ENCODE results near the gene GRIK1.

- TF ChIP-seq CTCF (conservative IDR thresholded peaks at IDR 0.05 in 1 of 2, IDR thresholded peaks at IDR 0.05 in 1 of 2; ENCODE audit: extremely low read depth in 1 of 2, insufficient read depth in 1 of 2, low read depth in 1 of 2, low read length in 2 of 2) (no peak), EZH2 (IDR thresholded peaks at IDR 0.05; ENCODE audit: borderline replicate concordance, low read length) (no peak)
Observed at GRCh38 chr21:29797155-29797554, 142.6 kb downstream of the GRIK1 start.
